ENCODE measurements around the gene FBXL15.

Gene FBXL15

GRCh38 chr10:102398172-102399020 lies 22.2 kb upstream of the FBXL15 start:
- no peak for DNase-seq

DNA sequence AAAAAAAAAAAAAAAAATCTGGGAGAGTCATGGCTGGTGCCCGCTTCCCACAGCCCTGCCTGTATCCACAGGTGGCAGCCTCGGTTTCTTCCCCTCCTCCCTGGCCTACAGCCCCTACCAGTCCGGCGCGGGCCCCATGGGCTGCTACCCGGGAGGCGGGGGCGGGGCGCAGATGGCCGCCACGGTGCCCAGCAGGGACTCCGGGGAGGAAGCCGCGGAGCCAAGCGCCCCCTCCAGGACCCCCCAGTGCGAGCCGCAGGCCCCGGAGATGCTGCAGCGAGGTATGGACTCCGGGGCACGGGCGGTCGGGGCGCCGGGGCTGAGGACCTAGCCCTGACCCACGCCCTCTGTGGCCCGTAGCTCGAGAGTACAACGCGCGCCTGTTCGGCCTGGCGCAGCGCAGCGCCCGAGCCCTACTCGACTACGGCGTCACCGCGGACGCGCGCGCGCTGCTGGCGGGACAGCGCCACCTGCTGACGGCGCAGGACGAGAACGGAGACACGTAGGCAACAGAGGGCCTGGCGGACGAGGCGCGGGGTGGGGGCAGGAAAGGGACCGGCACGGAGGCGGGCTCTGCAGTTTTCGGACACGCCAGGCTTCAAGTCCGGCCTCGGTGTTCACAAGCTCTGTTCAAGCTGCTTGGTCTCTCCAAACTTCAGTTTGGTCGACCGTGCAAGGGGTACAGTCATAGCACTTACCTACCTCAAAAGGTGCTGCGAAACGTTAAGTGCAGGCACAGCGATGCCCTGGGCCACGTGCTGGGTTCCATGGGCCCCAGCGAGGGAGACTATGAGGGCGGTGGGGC lies 21.2 kb upstream of the FBXL15 start:
- peak; percentile 42 for DNase-seq

- no peak for DNase-seq
These were observed 20.6 kb upstream of the FBXL15 start for GRCh38 chr10:102400076-102400475.

DNA sequence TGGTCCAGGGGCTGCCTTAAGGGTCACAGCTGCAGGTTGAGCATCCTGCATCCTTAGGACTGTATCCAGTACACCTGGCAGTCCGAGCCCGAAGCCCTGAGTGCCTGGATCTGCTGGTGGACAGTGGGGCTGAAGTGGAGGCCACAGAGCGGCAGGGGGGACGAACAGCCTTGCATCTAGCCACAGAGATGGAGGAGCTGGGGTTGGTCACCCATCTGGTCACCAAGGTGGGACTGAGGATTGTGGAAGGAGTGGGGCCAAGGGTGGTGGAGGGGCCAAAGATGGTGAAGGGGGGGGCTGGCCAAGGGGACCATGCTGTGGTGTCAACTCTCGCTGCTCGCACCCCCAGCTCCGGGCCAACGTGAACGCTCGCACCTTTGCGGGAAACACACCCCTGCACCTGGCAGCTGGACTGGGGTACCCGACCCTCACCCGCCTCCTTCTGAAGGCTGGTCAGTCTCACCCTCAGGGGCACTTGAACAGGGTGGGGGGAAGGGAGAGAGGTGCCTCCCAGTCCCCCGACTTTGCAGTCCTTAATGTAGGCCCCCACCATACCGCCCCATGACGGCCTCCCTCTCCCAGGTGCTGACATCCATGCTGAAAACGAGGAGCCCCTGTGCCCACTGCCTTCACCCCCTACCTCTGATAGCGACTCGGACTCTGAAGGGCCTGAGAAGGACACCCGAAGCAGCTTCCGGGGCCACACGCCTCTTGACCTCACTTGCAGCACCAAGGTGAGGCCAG lies 19.9 kb upstream of the FBXL15 start:
- DNase-seq: no peak

GRCh38 chr10:102401342-102401654 lies 19.3 kb upstream of the FBXL15 start:
- no peak for DNase-seq

DNA sequence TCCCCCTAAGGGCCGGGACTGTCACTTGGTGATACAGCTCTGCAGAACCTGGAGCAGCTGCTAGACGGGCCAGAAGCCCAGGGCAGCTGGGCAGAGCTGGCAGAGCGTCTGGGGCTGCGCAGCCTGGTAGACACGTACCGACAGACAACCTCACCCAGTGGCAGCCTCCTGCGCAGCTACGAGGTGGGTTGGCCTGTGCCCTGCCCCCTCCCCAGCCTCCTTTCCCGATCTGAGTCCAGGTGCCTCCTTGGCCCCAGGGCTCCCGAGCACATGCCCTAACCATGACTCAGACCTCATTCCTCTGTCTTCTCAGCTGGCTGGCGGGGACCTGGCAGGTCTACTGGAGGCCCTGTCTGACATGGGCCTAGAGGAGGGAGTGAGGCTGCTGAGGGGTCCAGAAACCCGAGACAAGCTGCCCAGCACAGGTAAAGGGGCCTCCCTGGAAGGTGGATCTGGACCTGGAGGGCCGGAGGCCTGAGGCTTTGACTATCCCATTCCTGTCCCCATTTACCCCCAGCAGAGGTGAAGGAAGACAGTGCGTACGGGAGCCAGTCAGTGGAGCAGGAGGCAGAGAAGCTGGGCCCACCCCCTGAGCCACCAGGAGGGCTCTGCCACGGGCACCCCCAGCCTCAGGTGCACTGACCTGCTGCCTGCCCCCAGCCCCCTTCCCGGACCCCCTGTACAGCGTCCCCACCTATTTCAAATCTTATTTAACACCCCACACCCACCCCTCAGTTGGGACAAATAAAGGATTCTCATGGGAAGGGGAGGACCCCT lies 18.7 kb upstream of the FBXL15 start:
- DNase-seq: no peak

DNA sequence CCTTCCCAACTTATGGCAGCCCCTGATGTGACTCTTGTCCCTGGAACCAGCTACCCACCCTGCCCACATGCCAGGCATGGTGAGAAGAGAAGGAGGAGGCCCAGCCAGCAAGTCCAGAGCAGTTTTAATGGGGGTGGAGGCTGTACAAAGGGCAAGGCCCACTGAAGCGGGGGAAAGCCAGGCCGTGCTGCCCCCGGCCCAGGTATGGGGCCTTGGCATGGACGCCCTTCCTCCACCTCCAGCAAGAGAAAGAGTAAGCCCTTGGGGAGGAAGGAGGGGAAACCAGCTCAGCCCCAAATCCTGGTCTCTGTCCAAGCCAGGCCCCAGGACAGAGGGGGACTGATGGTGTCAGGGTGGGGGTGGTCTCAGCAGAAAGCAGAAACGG lies 18.1 kb upstream of the FBXL15 start:
- no peak for DNase-seq

- DNase-seq: no peak
These were observed 17.5 kb upstream of the FBXL15 start for GRCh38 chr10:102403115-102403514.

- no peak for DNase-seq
These were observed 16.1 kb upstream of the FBXL15 start for GRCh38 chr10:102404361-102405107.

DNA sequence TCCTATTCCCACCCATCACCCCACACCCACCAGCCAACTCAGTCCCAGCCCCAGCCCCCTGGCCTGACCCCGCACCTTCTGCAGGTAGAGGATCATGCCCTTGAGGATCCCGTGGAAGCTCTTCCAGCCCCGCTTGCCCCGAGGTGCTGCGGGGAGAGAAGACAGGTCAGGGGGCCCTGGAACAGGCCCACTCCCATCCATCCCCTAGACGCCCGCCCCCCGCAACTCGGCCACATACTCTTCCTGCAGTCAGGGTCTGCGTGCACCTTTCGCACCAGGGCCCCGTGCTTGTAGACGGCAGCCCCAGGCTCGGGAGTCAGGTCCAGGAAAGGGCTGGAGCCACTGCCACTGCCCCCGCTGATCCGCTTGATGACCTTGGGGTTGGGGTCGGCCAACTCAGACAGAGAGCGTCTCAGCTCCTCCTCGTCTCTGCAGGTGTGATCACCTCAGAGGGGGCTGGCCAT lies 15.5 kb upstream of the FBXL15 start:
- DNase-seq: no peak

DNA sequence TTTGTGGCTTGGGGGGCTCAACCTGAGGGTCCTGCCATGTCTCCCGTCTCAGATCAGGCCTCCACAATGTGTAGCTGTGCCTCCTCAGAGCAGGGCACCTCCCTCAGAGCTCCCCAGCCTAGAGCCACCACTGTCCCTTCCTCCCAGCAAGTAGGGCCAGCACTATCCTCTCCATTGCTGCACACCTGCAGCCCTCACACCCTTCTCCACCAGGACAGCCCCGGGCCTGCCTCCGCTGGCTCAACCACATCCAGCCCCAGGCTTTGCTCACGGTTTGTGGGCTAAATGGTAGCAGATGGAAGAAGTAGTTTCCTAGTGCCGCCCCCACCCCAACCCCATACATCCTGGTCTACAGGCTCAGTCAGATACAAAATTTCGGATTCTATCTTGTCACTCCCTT lies 15.0 kb upstream of the FBXL15 start:
- DNase-seq: no peak

DNA sequence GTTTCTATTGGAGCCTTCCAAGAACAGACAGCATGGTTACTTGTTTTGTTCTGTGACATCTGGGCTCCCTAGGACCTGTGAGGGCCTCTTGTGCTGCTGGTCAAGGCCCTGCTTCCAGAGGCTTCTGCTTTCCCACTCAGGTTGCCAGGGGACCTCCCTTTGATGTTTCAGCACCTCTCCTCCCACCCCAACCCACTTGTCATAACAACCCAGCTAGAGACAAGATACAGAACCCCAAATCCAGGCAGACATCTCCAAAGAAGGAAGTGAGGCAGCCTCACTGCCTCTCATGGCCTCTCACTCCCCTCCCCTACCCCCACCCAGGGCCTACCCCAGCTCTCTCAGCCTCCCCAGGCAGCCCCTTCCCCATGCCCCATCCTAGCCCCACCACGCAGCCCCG lies 13.8 kb upstream of the FBXL15 start:
- no peak for DNase-seq

- no peak for DNase-seq
These were observed 13.1 kb upstream of the FBXL15 start for GRCh38 chr10:102407425-102408130.

DNA sequence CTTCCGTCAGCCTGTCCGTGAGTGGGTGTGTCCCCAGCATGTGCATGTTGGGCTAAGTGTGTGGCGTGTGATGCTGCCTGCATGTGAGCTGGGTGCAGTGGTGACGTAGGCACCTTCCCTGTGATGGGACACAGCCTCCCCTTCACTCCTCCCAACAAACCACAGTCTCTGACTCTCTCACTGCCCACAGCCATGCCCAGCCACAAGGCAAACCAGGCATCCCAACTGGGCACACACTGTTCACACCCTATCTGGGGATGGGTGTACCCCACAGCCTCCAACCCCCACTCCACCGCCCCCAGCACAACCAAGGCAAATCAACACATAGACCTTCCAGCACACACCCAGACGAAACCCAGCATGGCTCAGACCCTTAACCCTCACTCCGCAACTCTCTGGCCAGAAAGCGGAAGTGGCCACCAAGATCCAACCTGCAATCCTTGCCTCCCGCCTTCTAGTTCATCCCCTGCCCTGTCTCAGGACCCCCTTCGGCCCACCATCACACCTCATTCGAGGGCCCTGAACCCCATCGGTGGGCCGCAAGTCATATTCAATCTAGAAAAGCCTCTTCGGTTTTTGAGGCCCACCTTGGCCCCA lies 12.4 kb upstream of the FBXL15 start:
- DNase-seq: no peak

DNA sequence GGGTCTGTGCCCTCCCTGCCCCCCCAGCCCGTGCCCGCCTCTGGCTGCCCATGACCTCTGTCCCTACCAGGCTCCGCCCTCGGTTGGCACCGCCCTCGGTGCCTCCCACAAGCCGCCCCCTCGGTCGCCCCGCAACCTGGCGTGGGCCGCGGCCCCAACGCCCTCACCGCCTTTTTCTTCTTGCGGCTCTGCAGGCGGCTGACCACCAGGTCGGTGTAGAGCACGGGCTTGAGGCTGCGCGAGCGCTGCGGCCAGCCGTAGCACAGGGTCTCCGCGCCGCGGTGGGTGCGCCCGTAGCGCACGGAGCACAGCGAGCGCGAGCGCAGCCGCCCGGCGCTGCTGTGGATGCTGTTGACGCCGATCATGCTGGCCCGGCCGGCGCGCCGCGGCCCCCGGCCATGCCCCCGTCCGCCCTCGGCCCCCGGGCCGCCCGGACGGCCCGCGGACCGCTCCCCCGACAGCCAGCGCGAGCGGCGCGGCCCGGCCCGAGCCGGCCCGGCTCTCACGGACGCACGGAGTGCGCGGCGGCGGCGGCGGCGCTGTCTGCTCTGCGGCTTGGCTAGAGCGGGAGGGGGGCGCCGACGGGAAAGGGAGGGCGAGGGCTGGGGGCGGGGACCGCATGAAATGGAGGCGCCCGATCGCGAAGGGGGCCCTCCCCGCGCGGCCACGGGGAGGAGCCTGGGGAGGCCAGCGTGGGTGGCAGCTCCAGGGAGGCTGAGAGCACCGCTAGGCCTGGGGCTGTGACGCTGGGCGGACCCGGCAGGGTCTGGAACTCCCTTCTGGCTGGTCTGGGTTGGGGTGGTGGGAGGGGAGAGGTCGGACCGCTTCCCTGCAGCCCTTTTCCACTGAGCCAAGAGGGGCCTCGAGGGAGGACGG lies 11.7 kb upstream of the FBXL15 start:
- no peak for DNase-seq

DNA sequence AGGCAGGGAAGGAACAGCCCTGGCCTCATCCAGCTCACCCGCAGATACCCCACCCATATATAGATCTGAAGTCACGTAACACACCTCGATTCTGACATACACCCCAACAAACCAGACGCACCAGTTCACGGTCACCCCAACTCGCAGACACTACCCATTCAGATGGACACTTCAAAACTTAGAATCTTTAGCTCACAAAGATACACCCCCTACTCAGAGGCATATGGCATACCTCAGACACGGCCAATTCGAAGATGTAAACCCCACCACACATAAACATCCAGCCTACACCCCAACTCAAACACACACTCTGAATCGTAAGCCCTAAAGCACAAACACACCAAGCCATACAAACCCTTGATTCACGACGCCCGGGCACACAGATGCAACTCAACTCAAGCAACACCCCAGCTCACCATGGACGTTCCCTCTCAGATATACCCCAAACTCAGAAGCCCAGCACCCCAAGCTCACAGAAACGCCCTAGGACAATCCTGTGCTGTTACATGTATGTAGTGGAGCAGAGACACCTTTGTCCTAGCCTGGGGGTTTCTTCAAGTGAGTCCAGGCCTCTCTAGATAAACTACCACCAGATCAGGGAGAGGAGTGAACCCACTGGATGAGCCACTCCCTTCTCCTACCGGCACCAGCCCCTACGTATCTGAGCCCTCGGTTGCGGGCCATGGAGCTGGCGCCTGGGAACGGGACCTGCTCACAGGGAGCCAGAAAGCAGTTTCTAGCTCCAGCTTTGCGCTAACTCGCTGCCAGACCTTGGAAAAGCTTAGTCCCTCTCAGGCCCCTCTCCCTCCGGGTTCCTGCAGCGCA lies 10.8 kb upstream of the FBXL15 start:
- DNase-seq: no peak

GRCh38 chr10:102410429-102411073 lies 10.1 kb upstream of the FBXL15 start:
- no peak for DNase-seq

Measured in NCI-H774 (cell line).